Measurements from ENCODE around the gene SYTL3. TPM values are rescaled to one million over a fixed set of nuclear protein-coding genes. Genes with fewer than 3 reads are reported as not detected.
A peak's percentile ranks its signal among the peaks of the same experiment; 100 is the strongest.

The SYTL3 gene
- total RNA-seq, 1 donor from 2014 or later, result 8.7 TPM

- no peak for TF ChIP-seq CTCF (IDR thresholded peaks at IDR 0.05)
- H3K27me3 ChIP-seq, result no peaks in the 10 kb centered on the region
- H3K36me3 ChIP-seq, result no peaks in the 10 kb centered on the region
- no peak for ATAC-seq
- no peaks in the 10 kb centered on the region for H3K9me3 ChIP-seq
- H3K27ac ChIP-seq, result no peak overlapping the region
- no peak overlapping the region for H3K4me3 ChIP-seq
- intact Hi-C loops (cut with DNase I), result no loop called here
- no peak for DNase-seq
- H3K4me1 ChIP-seq, result no peaks in the 10 kb centered on the region
These were observed 101.4 kb downstream of the SYTL3 start for GRCh38 chr6:158751224-158751623.

GRCh38 chr6:158751921-158752320 is 102.1 kb downstream of the SYTL3 start:
- no peak for DNase-seq

GRCh38 chr6:158752613-158753012 is 102.8 kb downstream of the SYTL3 start:
- H3K4me1 ChIP-seq, result no peaks in the 10 kb centered on the region
- intact Hi-C loops (cut with DNase I), result no loop called here

More at GRCh38 chr6:158751921-158752320, 102.1 kb downstream of the SYTL3 start:
- no peak for ATAC-seq
- no peaks in the 10 kb centered on the region for H3K9me3 ChIP-seq
- no peaks in the 10 kb centered on the region for H3K4me1 ChIP-seq
- intact Hi-C loops (cut with DNase I), result no loop called here
- TF ChIP-seq CTCF (IDR thresholded peaks at IDR 0.05), result no peak
- H3K4me3 ChIP-seq, result no peak overlapping the region
- H3K27ac ChIP-seq, result no peak overlapping the region
- no peaks in the 10 kb centered on the region for H3K27me3 ChIP-seq
- H3K36me3 ChIP-seq, result no peaks in the 10 kb centered on the region

GRCh38 chr6:158753811-158754210 is 104.0 kb downstream of the SYTL3 start:
- Histone ChIP-seq H3K27me3 (no peaks in the 10 kb centered on the region), H3K4me1 (no peaks in the 10 kb centered on the region), H3K4me3 (no peak overlapping the region), H3K9me3 (no peaks in the 10 kb centered on the region), H3K36me3 (no peaks in the 10 kb centered on the region), H3K27ac (no peak overlapping the region)
- DNase-seq (no peak), ATAC-seq (no peak)
- intact Hi-C loops (cut with DNase I), result no loop called here
- no peak for TF ChIP-seq CTCF (IDR thresholded peaks at IDR 0.05)

More at GRCh38 chr6:158752613-158753012, 102.8 kb downstream of the SYTL3 start:
- Histone ChIP-seq H3K4me3 (no peak overlapping the region), H3K27ac (no peak overlapping the region), H3K27me3 (no peaks in the 10 kb centered on the region), H3K36me3 (no peaks in the 10 kb centered on the region), H3K9me3 (no peaks in the 10 kb centered on the region)
- DNase-seq (no peak), ATAC-seq (no peak)
- peak; percentile 10 for TF ChIP-seq CTCF (IDR thresholded peaks at IDR 0.05)

GRCh38 chr6:158754738-158755137 is 104.9 kb downstream of the SYTL3 start:
- no peak for DNase-seq
- Histone ChIP-seq H3K4me1 (no peaks in the 10 kb centered on the region), H3K9me3 (no peaks in the 10 kb centered on the region), H3K27me3 (no peaks in the 10 kb centered on the region), H3K4me3 (no peak overlapping the region), H3K27ac (no peak overlapping the region), H3K36me3 (no peaks in the 10 kb centered on the region)
- intact Hi-C loops (cut with DNase I), result no loop called here
- TF ChIP-seq CTCF (IDR thresholded peaks at IDR 0.05), result no peak
- ATAC-seq, result no peak

- H3K27me3 ChIP-seq, result no peaks in the 10 kb centered on the region
- H3K4me3 ChIP-seq, result no peak overlapping the region
- no peaks in the 10 kb centered on the region for H3K9me3 ChIP-seq
- no peak for TF ChIP-seq CTCF (IDR thresholded peaks at IDR 0.05)
- no peak overlapping the region for H3K27ac ChIP-seq
- no peak for DNase-seq
- no peaks in the 10 kb centered on the region for H3K36me3 ChIP-seq
- intact Hi-C loops (cut with DNase I), result no loop called here
- no peaks in the 10 kb centered on the region for H3K4me1 ChIP-seq
- no peak for ATAC-seq
These were observed 105.8 kb downstream of the SYTL3 start for GRCh38 chr6:158755636-158756035.
